Vagina (tissue), 2 donors: Measurements from ENCODE around the gene ITGA4. TPM values are rescaled to one million over a fixed set of nuclear protein-coding genes. Genes with fewer than 3 reads are reported as not detected.

Source experiments
- DNase-seq, 2 donors: peaks; one replicate each; pipeline ENCODE4 v3.0.0-alpha.2; 2017; ENCODE audit errors: extremely low spot score in 2 of 2
- H3K27ac ChIP-seq: fragments of 200-600 bp; sonication (generic); one replicate; pipeline ENCODE4 v1.5.1; 2019
- H3K27me3 ChIP-seq: fragments of 200-600 bp; sonication (generic); one replicate; pipeline ENCODE4 v1.5.1; 2019
- H3K36me3 ChIP-seq, 2 donors: fragments of 200-600 bp; sonication (generic); one replicate each; pipeline ENCODE4 v1.5.1; 2017 to 2019
- H3K4me1 ChIP-seq: fragments of 200-600 bp; sonication (generic); one replicate; pipeline ENCODE4 v1.5.1; 2019
- H3K4me3 ChIP-seq, 2 donors: fragments of 200-600 bp; sonication (generic); 1 replicate in 1 of 2; 2 replicates in 1 of 2; pipeline ENCODE4 v1.5.1; 2016 to 2019
- H3K9me3 ChIP-seq: fragments of 200-600 bp; sonication (generic); one replicate; pipeline ENCODE4 v1.5.1; 2019
- CTCF ChIP-seq, 3 experiments: fragments of 450-650 bp in 2 of 3; fragments of 200-600 bp in 1 of 3; sonication (generic) in 1 of 3; IDR thresholded peaks; one replicate each; pipeline ENCODE4 v1.5.1; 2017 to 2019; ENCODE audit warnings: antibody characterized with exemption in 3 of 3, mild to moderate bottlenecking in 2 of 3, moderate library complexity in 2 of 3
- POLR2A ChIP-seq, 2 donors: fragments of 450-650 bp; IDR thresholded peaks; one replicate each; pipeline ENCODE4 v1.6.1; 2017; ENCODE audit warnings: antibody characterized with exemption in 2 of 2, mild to moderate bottlenecking in 2 of 2, moderate library complexity in 2 of 2
- POLR2AphosphoS5 ChIP-seq, 2 donors: sonication (generic); formaldehyde crosslinking; IDR thresholded peaks; one replicate each; pipeline ENCODE4 v1.9.0; 2017; ENCODE audit warnings: antibody characterized with exemption in 2 of 2, mild to moderate bottlenecking in 2 of 2, low read depth in 1 of 2; ENCODE audit not compliant: insufficient read depth in 1 of 2
- intact Hi-C: fragments of 100-400 bp; cut with DNase I; formaldehyde crosslinking; loops from one replicate; pipeline ENCODE4 v1.15.1; 2023
- total RNA-seq: library from RNA; depleted of rRNA; stranded (reverse); fragments of >200 nt; gene quantifications from one replicate; pipeline ENCODE4 v1.2.3, GENCODE V29; 2016

ITGA4 gene
- total RNA-seq, 1 donor from 2014 or later: 4.9 TPM

- intact Hi-C loops: no loop called here
- no peak for TF ChIP-seq POLR2A (IDR thresholded peaks at IDR 0.05)
- TF ChIP-seq POLR2AphosphoS5 (IDR thresholded peaks at IDR 0.05; ENCODE audit: insufficient read depth in 1 of 2, low read depth in 1 of 2): no peak
- TF ChIP-seq CTCF (IDR thresholded peaks at IDR 0.05): no peak
- H3K9me3 ChIP-seq: no peaks in the 10 kb centered on the region
- no peaks in the 10 kb centered on the region for H3K36me3 ChIP-seq
- no peak overlapping the region for H3K27ac ChIP-seq
- no peaks in the 10 kb centered on the region for H3K27me3 ChIP-seq
- no peaks in the 10 kb centered on the region for H3K4me1 ChIP-seq
- H3K4me3 ChIP-seq: no peak overlapping the region
- no peak for DNase-seq
Observed at GRCh38 chr2:181570059-181570458, 112.9 kb downstream of the ITGA4 start.

- Histone ChIP-seq H3K9me3 (no peaks in the 10 kb centered on the region), H3K27ac (no peak overlapping the region), H3K4me1 (no peaks in the 10 kb centered on the region), H3K27me3 (no peaks in the 10 kb centered on the region), H3K36me3 (no peaks in the 10 kb centered on the region), H3K4me3 (no peak overlapping the region)
- no peak for DNase-seq
- no peak for TF ChIP-seq POLR2AphosphoS5 (IDR thresholded peaks at IDR 0.05; ENCODE audit: insufficient read depth in 1 of 2, low read depth in 1 of 2)
- no peak for TF ChIP-seq CTCF (IDR thresholded peaks at IDR 0.05)
- TF ChIP-seq POLR2A (IDR thresholded peaks at IDR 0.05): no peak
- intact Hi-C loops: no loop called here
Observed at GRCh38 chr2:181570833-181571661, 113.9 kb downstream of the ITGA4 start.

- H3K4me3 ChIP-seq: no peak overlapping the region
- no peaks in the 10 kb centered on the region for H3K4me1 ChIP-seq
- no peak for DNase-seq
- H3K9me3 ChIP-seq: no peaks in the 10 kb centered on the region
- no peaks in the 10 kb centered on the region for H3K36me3 ChIP-seq
- H3K27me3 ChIP-seq: no peaks in the 10 kb centered on the region
- intact Hi-C loops: no loop called here
- TF ChIP-seq POLR2A (IDR thresholded peaks at IDR 0.05): no peak
- TF ChIP-seq CTCF (IDR thresholded peaks at IDR 0.05): no peak
- TF ChIP-seq POLR2AphosphoS5 (IDR thresholded peaks at IDR 0.05; ENCODE audit: insufficient read depth in 1 of 2, low read depth in 1 of 2): no peak
- no peak overlapping the region for H3K27ac ChIP-seq
Observed at GRCh38 chr2:181573140-181573736, 116.1 kb downstream of the ITGA4 start.

GRCh38 chr2:181574321-181574720 lies 117.1 kb downstream of the ITGA4 start:
- Histone ChIP-seq H3K36me3 (no peaks in the 10 kb centered on the region), H3K4me1 (no peaks in the 10 kb centered on the region), H3K27me3 (no peaks in the 10 kb centered on the region), H3K9me3 (no peaks in the 10 kb centered on the region), H3K4me3 (no peak overlapping the region), H3K27ac (no peak overlapping the region)
- intact Hi-C loops: no loop called here
- no peak for DNase-seq
- TF ChIP-seq POLR2AphosphoS5 (IDR thresholded peaks at IDR 0.05; ENCODE audit: insufficient read depth in 1 of 2, low read depth in 1 of 2) (no peak), POLR2A (IDR thresholded peaks at IDR 0.05) (no peak), CTCF (IDR thresholded peaks at IDR 0.05) (no peak)
